GM21360 (cell line): ENCODE results near the gene BMPER.

ENCODE experiments used
- ATAC-seq: cut with Tn5 transposase; IDR thresholded peaks from one replicate; pipeline ENCODE4 v1.9.1; 2021; ENCODE audit warnings: mild to moderate bottlenecking, moderate library complexity; ENCODE audit not compliant: unreplicated experiment

BMPER gene

DNA sequence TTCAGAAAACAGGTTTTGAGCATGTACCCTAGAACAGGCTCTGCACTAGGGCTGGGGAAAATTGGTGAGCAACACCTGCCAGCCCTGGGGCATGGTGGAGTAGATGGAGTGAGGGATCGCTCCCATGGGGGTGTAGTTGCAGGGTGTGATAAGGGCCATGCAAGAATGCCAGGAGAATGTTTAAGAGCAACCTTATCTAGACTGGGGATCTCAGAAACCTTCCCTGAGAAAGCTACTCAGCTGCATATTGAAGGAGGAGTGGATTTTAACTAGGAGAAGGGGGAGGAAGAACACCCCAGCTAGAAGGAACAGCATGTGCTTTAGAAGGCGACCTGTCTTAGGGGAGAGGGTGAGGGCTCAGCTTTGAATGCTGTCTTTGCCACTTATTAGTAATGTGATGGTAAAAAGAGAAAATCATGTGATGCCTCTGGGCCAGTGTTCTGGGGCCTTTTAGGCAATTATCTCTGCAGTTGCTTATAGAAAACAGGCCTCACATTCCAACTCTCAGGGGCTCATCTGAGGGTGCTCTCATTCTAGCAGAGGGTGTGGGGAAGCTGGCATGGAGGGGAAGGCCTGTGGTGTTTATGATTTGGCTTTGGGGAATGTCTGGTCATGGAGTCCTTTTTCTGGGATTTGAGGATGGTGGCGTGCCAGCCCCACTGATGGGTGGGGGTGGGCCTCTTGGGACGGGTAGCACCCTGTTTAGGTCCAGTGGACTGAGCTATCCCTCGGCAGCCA, 225.4 kb downstream of the BMPER start:
- no peak for ATAC-seq

DNA sequence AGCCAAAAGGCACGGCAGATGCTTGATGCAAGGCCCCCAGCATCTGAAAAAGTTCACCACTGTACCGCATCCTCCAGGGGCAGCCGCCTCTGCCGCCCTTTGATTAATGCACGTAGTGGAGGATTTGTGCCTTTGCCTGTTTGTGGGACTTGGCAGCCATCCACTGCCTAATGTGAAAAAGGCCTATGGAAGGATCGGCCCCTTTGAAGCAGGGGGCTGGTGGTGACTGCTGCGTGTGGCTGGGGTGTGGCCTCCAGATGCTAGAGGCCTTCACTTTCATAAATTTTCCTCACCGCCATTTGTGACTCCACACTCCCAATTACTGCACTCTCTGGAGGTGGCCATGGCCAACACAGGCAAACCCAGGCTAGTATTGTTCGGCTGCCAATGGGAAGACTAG, 226.0 kb downstream of the BMPER start:
- ATAC-seq, result no peak

DNA sequence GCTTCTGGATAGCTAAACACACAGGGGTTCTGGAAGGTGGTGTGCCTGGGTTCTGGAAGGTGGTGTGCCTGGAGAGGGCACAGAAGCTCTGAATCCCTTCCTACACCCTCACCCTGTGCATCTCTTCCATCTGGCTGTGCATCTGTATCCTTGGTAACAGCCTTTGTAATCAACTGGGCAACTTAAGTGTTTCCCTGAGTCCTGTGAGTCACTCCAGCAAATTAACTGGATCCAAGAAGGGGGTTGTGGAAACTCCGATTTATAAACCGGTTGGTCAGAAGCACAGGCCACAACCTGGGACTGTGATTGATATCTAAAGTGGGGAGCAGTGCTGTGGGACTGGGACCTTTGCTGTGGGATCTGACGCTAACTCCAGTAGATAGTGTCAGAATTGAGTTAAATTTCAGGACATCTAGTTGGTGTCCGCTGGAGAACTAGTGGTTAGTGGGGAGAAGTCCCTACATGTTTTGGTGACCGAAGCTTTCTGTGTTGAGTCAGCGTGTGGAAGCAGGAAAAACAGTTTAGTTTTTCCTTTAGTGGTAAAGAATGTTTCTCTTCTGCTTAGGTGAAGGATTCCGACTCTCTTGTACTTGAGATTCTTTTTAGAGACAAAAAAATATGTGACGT, 228.1 kb downstream of the BMPER start:
- ATAC-seq, result no peak

DNA sequence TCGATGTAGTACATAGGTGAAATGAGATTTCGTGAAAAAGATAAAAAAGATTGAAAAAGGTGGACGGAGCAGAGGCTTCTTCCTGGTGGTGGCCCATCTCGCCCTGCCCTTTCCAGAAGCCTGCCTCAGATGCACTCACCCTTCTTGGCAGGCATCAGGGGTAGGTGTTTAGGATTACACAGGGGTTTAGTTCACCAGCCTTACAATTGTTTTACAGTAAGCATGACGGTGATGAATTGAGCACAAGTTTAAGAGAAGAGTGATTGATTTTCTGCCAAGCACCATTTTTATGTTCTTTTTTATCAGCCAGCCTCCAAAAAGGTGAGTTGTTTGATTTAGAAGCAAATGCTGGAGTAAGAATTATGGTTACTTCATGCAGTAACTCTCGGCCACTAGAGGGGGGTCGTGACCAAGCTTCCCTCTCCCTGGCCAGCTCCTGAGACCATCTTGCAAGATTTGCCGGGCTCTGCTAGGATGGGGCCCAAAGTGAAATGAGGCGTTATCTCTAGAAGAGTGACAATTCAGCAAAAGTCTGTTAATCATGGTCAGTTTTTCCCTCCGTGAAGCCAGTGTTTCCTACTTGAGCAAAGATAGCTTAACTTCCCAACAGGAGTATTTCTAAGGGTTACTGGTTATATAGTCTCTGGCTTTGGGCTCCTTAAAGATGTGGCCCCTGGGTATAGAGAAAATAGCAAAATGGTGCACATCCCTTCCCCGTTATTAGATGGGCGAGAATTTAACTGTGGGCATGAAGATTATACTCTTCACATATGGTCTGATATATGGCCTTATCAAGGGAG, 228.8 kb downstream of the BMPER start:
- no peak for ATAC-seq

DNA sequence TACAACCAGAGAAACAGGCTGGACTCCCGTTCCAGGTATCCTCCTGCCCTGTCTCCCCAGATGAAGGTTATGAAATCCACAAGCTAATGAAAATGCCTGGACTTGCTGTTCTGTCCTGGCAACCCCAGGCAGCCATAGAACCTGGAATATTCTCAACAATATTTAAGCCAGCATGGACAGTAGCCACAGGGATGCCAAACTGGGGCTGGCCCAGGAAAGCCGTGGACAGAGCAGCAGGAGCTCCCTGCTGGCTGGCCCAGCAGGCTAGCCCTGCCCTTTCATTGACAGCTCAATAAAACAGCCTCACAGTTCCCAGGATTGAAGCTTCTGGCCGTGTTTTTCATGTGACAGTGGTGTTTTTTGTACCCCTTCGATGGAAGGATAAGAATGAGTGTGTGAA, 230.6 kb downstream of the BMPER start:
- no peak for ATAC-seq

DNA sequence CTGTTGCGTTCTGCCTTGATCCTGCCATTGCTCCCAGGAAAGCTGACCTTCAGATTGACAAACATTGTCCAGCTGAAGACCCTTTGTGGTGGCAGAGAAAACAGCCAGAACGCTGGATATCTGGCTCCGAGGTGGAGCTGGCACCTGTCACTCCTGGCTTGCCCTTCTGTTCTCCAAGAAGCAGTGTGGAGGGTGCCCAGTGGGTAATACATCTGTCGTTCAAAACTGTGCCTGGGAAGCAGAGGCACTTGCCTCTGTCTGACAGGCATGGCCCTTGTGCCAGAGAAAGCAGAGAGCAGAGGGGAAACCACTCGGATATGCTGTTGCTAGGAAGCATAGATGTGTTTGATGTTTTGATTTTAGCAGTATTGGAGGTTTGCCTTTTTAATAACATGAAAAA, 231.4 kb downstream of the BMPER start:
- no peak for ATAC-seq

DNA sequence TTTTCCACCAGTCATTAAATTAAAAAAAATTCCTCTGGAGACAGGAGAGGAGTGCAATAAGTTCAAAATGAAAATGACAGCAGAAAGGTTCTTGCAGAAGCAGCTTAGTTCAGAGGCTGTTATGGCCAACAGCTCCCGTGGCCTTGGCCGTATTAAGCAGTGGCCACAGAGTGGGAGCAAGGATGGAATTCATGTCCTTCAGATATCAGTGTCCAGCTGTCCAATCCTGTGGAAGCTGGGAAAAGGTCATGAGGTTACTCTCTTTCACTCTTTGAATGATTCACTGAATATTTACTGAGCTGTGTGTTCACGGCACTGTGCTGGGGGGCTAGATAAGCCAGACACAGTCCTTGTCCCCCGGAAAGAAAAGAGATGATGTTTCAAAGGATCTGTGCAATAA, 231.8 kb downstream of the BMPER start:
- ATAC-seq, result no peak

DNA sequence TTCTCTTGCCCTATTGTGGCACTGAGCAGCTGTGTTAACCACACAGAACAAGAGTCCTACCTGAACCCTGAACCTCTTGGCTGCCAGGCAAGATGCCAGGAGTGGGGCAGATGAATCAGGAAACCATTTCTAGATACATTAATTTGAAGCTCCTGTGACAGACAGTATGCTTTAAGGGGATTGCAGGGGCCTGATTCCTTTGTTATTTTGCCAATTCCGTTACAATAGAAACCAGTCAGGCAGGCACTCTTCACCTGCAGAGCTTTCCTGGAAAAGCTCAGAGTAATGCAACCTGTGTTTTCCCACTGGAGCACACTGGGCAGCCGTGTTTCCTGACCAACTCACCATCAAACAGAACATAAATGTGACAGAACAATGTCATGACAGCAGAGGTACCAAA, 233.1 kb downstream of the BMPER start:
- ATAC-seq, result no peak

DNA sequence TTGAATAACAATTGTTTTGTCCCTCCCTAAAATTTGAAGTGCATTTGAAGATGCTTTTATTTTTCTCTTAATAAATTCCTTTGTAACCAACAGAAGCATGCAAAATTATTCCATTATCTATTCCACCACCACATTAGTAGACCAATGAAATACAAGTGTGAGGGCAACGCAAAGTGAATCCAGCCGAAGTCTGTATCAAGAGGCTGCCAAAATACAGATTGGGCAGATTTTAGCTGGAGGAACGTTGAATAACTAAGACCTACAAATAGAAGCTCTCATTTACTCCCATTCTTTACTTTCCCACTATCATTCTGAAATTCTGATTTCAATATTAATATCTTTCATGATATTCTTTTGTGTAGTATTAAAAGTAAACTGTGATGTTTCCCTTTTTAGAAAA, 233.7 kb downstream of the BMPER start:
- no peak for ATAC-seq

DNA sequence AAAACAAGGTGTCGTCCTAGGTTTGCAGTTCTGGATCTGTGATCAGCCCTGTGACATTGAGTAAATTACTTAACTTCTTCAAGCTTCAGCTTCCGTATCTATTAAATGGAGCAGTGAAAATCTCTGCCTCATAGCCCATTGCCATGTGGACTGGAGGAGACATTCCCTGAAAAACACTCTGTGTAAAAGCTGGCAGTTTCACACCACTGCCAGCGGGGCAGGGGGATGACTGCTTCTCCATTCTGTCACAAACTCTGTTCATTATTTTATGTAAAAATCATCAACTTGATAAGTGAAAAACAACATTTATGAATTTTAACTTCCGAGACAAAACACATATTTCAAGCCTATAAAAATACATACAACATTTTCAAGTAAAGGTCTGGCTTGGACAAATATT, 234.7 kb downstream of the BMPER start:
- no peak for ATAC-seq

DNA sequence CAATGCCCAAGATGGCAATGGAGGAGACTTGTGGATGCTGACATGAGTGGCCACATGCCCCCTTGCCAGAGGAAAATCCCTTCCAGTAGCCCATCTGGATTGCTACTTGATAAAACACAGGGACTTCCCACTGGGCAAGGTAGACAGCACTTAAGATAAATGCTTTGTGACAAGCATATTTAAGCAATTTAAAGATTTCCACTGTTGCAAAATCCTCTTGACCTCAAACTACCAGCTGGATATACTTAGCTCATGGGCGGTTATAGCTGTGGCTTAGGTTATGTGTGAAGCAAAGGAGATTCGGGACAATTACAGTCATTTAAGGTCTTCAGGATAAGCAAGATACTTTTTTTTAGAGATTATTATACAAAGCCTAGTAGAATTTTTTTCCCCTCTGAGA, 238.1 kb downstream of the BMPER start:
- no peak for ATAC-seq

DNA sequence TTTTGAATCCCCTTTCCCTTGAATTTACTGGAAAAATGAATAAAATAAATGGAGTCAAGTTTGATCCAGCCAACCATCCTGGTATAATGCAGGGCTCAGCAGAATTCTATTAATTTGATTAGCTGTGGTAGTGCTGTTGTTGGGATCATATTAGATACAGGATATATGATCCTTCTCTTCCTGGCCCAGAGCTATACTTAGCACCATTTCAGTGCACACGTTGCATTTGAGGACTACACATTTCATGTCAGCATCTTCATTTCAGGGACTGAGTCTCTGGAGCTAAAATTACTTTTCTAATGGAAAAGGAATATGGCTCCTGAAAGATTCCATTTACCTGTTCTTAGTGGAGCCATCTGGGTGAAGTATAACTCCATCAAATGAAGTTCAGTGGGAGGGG, 240.3 kb downstream of the BMPER start:
- no peak for ATAC-seq

DNA sequence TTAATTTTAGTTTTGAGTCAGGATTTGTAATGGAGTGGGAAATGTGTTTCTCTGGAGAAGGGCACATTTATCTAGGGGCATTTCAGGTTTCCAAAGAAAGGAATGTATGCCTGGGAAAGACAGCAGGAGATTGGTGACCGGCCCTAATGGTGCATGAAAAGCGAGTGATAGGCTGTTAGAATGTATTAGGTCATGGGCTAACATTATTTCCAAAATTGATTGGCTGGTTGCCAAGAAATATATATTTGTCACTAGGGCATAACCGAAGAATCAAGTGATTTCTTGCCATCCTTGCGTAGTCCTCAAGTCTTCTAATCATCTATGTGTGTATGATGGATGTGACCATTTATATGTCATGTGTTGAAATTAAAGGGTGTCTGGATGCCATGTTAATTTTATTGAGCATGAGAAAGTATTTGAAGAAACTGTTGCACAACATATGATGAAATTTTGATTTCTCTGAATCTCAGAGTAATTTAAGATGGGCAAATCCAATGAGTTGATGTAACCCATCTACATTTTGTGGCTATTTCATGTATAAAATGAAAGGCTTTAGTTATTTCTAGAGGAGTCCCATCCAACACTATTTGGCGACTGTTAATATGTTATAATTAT, 248.4 kb downstream of the BMPER start:
- no peak for ATAC-seq

DNA sequence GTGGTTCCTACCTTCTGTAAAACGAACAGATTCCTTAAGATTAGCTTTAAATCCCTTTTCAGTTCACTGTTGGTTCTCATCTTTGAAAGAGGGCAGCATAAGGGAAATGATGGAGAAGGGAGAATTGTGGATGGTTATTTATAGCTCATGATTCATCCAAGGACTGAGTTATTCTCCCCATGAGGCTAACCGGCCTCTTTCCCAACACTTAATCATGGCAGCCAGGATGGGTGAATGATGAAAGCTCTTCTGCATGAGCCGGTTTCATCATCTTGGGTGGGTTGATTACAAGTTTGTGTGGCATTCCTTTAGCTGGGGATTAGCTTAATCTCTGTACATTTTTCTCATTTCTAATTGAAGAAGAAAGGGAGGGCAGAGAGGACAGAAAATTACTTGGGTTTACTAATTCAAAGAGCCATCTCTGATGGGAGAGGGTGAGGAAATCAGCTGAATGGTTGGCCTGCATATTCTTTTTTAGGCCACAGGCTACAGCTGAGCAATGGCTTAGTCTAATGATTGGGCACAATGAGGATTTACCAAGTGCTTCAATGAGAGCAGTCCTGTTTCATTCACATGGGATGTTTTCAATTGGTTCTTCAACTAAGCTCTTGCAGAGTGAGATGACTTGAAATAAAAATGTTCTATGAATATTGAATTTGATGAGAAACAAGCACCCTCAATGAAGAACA, 250.0 kb downstream of the BMPER start:
- ATAC-seq, result no peak

DNA sequence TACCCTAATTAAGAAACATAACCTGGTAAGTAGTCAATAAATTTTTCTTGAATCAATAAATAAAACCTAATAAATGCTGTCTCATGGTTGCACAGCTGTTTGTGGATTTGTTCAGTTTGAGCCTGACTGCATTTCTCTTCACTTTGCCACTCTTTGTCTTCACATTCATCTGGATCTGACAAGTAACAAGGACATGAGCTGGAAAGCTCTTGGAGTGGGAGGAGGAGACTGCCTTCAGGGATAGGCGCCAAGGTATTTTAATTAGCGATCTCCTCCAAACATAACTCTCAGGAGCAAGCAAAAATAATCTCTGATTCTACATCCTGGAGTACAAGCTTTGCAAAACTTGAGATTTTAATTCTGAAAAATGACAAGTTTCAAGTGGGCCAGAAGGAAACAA, 251.0 kb downstream of the BMPER start:
- ATAC-seq, result no peak

DNA sequence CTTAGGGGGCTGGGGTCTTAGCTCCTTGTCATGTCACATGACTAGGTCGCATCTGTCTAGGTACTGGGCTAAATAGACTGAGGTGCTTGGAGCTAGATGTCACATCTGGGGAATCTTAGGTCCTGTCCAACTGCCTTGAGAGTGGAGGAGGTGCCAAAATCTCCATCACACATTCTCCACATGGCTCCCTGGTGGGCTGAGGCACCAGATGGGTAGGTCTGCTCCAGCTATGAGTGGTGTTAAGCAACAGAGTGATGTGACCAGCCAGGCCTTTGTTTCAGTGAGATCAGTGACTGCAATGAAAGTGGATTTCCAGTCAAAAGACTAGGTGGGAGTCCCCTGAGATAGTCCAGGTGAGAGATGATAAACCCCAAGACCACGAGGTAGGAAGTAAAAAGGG, 251.8 kb downstream of the BMPER start:
- no peak for ATAC-seq

DNA sequence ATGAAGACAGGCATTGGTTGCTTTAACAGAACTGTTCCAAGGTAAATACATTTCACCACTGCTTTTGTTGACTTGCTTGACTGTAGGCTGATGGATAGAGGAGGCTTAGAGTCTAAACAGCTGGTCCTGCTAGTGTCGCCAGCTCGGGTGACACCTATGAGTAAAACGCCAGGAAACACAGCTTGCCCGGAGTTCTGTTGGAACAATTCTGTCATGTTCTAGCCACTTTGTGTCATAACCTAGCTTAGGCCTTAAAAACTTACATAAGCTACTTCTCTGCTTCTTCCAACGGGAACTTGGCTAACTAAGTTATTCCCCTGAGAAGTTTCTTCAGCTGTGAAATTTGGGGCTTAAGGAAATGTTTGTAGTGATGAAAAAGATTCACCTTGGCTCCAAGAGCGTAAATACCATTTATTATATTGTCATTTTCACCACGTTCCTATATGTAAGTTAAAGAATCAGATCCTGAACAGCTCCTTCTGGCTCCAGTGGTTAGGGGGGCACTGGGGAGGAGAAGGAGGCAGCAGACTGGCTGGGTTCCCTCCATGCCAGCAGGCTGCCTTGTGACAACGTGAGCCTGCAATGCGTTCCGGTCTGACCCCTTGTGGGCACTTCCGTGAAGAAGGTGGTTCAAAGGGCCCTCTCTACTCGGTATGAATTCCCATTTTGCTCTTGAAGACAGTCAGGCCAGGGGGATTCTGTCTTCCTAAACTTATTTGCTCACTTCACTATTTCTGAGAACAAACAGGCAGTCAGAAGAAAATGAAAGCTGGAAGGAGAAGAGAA, 253.2 kb downstream of the BMPER start:
- no peak for ATAC-seq

DNA sequence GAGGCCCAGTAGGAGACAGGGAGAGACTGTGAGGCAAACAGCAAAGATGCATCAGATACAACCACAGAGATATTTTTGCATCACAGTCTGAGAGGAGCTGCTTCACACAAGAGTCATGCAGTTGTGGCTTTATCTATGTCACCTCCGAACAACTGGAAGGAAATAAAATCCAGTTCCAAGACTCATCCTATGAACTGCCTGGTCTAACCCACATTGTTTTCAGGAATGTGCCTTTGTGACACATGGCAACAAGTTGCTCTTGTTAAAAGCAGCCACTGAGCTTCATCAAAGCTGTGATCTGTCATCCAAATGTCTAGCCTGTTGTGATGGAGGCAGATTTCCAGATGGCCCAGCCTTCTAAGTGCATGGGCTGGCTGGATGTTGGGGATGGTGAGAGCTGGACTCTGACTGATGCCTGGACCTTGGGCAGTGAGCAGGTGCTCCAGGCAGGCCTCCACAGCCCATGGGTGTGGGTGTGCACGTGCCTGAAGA, 255.0 kb downstream of the BMPER start:
- ATAC-seq, result no peak

DNA sequence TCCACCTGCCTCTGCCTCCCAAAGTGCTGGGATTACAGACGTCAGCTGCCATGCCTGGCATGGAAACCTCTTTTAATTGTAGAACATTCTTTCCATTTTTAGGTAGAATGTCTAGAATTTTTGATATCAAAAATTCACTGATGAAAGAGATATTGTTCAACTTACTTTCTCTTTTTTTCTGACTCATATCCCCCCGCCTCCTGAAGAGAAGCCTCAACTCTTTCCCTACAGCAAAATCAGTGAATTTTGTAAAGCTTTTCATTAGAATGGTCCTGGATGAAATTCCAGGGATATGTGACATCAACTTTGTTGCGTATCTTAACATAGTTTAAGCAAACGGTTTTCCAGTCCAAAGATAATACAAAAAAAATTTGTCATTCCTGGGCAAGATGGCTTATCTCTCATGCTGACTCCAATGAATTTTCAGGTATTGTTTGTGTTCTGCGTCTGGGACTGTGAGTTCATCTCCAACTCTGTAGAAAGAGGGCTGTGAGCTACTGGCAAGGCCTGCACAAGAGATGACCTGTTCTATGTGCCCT, 256.8 kb downstream of the BMPER start:
- no peak for ATAC-seq

DNA sequence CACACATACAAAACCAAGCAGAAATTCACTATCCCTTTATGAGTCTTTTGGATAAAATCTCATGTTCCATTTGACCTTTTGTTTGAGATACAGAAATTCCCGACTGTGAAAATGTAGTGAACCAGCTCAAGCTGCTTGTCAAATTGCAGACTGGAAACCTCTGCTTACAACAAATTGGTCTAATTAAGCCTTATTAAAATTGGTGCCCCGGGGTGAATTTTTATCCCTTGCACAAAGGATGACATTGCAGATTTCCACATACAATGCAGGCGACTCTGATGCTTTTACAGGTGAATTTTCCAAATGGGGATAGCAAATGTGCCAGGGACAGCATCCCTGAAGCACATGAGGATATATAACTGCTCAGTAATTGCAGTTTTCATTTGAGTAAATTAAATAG, 257.3 kb downstream of the BMPER start:
- ATAC-seq, result no peak
